ENCODE results near the gene TLR1. TPM values are rescaled to one million over a fixed set of nuclear protein-coding genes. Genes with fewer than 3 reads are reported as not detected.
"Not testable (repeated sequence)": the region's sequence is repeated elsewhere in the genome, so short reads cannot be mapped to it uniquely, and the experiment has no call there.

TLR1 gene
- polyA plus RNA-seq, 1 experiment, result 0.05 TPM

GRCh38 chr4:38768968-38769394 lies 35.6 kb downstream of the TLR1 start:
- no peak for DNase-seq (ENCODE audit: low read depth)
- ChIA-PET CTCF (interaction anchor here (1.6 to 6.9 kb wide), 3 partner anchors 9 to 35 kb away, joined by 5 to 62 read pairs (median 11); partner anchors contain the start of gene TLR10), POLR2A (no interaction called here)
- TF ChIP-seq CTCF (IDR thresholded peaks at IDR 0.05; ENCODE audit: insufficient read depth, low read depth, low read length), result no peak
- no peak overlapping the region for H3K4me3 ChIP-seq (ENCODE audit: low read depth, low read length)
- peaks cover 6% of the 10 kb centered on the region for H3K27me3 ChIP-seq (ENCODE audit: control insufficient read depth, insufficient read depth, low read length)
- H3K36me3 ChIP-seq (ENCODE audit: control insufficient read depth, insufficient read depth, low read length), result no peaks in the 10 kb centered on the region

GRCh38 chr4:38766940-38767339 lies 37.7 kb downstream of the TLR1 start:
- H3K27me3 ChIP-seq (ENCODE audit: control insufficient read depth, insufficient read depth, low read length); POLR2A ChIA-PET; H3K4me3 ChIP-seq (ENCODE audit: low read depth, low read length); DNase-seq (ENCODE audit: low read depth); H3K36me3 ChIP-seq (ENCODE audit: control insufficient read depth, insufficient read depth, low read length): not testable (repeated sequence)
- CTCF ChIA-PET, result interaction anchor here (0.6 to 12.0 kb wide), 3 partner anchors 10 to 372 kb away, joined by 3 to 113 read pairs (median 4); partner anchors contain the start of gene TLR10

- DNase-seq (ENCODE audit: low read depth), result no peak
- TF ChIP-seq CTCF (IDR thresholded peaks at IDR 0.05; ENCODE audit: insufficient read depth, low read depth, low read length), result no peak
- ChIA-PET CTCF (interaction anchor here (0.6 to 12.0 kb wide), 7 partner anchors 8 to 456 kb away, joined by 3 to 113 read pairs (median 4); partner anchors contain the start of gene TLR10), POLR2A (no interaction called here)
- no peak overlapping the region for H3K4me3 ChIP-seq (ENCODE audit: low read depth, low read length)
- peaks cover 6% of the 10 kb centered on the region for H3K27me3 ChIP-seq (ENCODE audit: control insufficient read depth, insufficient read depth, low read length)
- H3K36me3 ChIP-seq (ENCODE audit: control insufficient read depth, insufficient read depth, low read length), result no peaks in the 10 kb centered on the region
Observed at GRCh38 chr4:38765382-38765781, 39.2 kb downstream of the TLR1 start.

- H3K27me3 ChIP-seq (ENCODE audit: control insufficient read depth, insufficient read depth, low read length), result peaks cover 3% of the 10 kb centered on the region
- TF ChIP-seq CTCF (IDR thresholded peaks at IDR 0.05; ENCODE audit: insufficient read depth, low read depth, low read length), result no peak
- H3K4me3 ChIP-seq (ENCODE audit: low read depth, low read length), result no peak overlapping the region
- ChIA-PET CTCF (interaction anchor here (1.2 to 12.0 kb wide), 2 partner anchors 17 to 98 kb away, joined by 5 to 113 read pairs; partner anchors contain the start of gene TLR10), POLR2A (no interaction called here)
- H3K36me3 ChIP-seq (ENCODE audit: control insufficient read depth, insufficient read depth, low read length), result no peaks in the 10 kb centered on the region
- no peak for DNase-seq (ENCODE audit: low read depth)
Observed at GRCh38 chr4:38764277-38764676, 40.3 kb downstream of the TLR1 start.

GRCh38 chr4:38762560-38762959 lies 42.0 kb downstream of the TLR1 start:
- Histone ChIP-seq H3K27me3 (ENCODE audit: control insufficient read depth, insufficient read depth, low read length) (no peaks in the 10 kb centered on the region), H3K36me3 (ENCODE audit: control insufficient read depth, insufficient read depth, low read length) (no peaks in the 10 kb centered on the region), H3K4me3 (ENCODE audit: low read depth, low read length) (no peak overlapping the region)
- ChIA-PET POLR2A (no interaction called here), CTCF (interaction anchor here (1.5 to 12.0 kb wide), 2 partner anchors 9 to 19 kb away, joined by 4 to 113 read pairs; partner anchors contain the start of gene TLR10)
- TF ChIP-seq CTCF (IDR thresholded peaks at IDR 0.05; ENCODE audit: insufficient read depth, low read depth, low read length), result no peak
- DNase-seq (ENCODE audit: low read depth), result no peak

GRCh38 chr4:38759790-38760122 lies 44.8 kb downstream of the TLR1 start:
- H3K27me3 ChIP-seq (ENCODE audit: control insufficient read depth, insufficient read depth, low read length), result no peaks in the 10 kb centered on the region
- no peak for TF ChIP-seq CTCF (IDR thresholded peaks at IDR 0.05; ENCODE audit: insufficient read depth, low read depth, low read length)
- ChIA-PET POLR2A (no interaction called here), CTCF (interaction anchor here (0.6 to 12.0 kb wide), 27 partner anchors 9 to 1116 kb away, joined by 3 to 113 read pairs (median 5); partner anchors contain the start of genes FAM114A1, TLR1 and TLR10)
- H3K4me3 ChIP-seq (ENCODE audit: low read depth, low read length), result no peak overlapping the region
- no peaks in the 10 kb centered on the region for H3K36me3 ChIP-seq (ENCODE audit: control insufficient read depth, insufficient read depth, low read length)
- no peak for DNase-seq (ENCODE audit: low read depth)

Data from BJ (cell line).